HUES64 (cell line): ENCODE measurements around the gene MMP28.
A peak's percentile ranks its signal among the peaks of the same experiment; 100 is the strongest.

Source experiments
- H3K27ac ChIP-seq: 2 replicates; pipeline ENCODE4 v1.7.0; 2013; ENCODE audit warnings: low read depth, low read length, inconsistent platforms
- H3K27me3 ChIP-seq: 2 replicates; pipeline ENCODE4 v1.6.1; 2013; ENCODE audit warnings: mild to moderate bottlenecking, low read length; ENCODE audit not compliant: insufficient read depth
- H3K36me3 ChIP-seq: 2 replicates; pipeline ENCODE4 v1.6.1; 2013; ENCODE audit warnings: mild to moderate bottlenecking, low read length; ENCODE audit not compliant: insufficient read depth
- H3K4me1 ChIP-seq: 2 replicates; pipeline ENCODE4 v1.6.1; 2013; ENCODE audit warnings: mild to moderate bottlenecking, low read length, moderate library complexity; ENCODE audit not compliant: insufficient read depth
- H3K4me3 ChIP-seq: 2 replicates; pipeline ENCODE4 v1.5.1; 2013; ENCODE audit warnings: mild to moderate bottlenecking, low read length, moderate library complexity
- H3K9ac ChIP-seq: 2 replicates; pipeline ENCODE4 v1.6.1; 2013; ENCODE audit warnings: mild to moderate bottlenecking, low read depth, low read length
- H3K9me3 ChIP-seq: 2 replicates; pipeline ENCODE4 v1.6.1; 2013; ENCODE audit warnings: low read depth, low read length; ENCODE audit not compliant: insufficient read depth
- WGBS: fragments of 150-250, 120-280 bp; methylation state at CpG from one replicate; pipeline ENCODE4 v1.1.7; 2013; ENCODE audit warnings: missing lambda C conversion rate; 5-methylcytosine and 5-hydroxymethylcytosine counted together

The MMP28 gene

GRCh38 chr17:35775583-35775982 lies 19.9 kb downstream of the MMP28 start:
- no peaks in the 10 kb centered on the region for H3K27me3 ChIP-seq
- no peak overlapping the region for H3K4me3 ChIP-seq
- 91% methylated on average over 6 of the region's 6 CpGs for WGBS
- H3K4me1 ChIP-seq: peaks cover 16% of the 10 kb centered on the region; the same call in 1 of the 2 replicates
- no peak overlapping the region for H3K27ac ChIP-seq
- no peaks in the 10 kb centered on the region for H3K36me3 ChIP-seq
- H3K9ac ChIP-seq: no peak overlapping the region
- H3K9me3 ChIP-seq: no peaks in the 10 kb centered on the region

DNA sequence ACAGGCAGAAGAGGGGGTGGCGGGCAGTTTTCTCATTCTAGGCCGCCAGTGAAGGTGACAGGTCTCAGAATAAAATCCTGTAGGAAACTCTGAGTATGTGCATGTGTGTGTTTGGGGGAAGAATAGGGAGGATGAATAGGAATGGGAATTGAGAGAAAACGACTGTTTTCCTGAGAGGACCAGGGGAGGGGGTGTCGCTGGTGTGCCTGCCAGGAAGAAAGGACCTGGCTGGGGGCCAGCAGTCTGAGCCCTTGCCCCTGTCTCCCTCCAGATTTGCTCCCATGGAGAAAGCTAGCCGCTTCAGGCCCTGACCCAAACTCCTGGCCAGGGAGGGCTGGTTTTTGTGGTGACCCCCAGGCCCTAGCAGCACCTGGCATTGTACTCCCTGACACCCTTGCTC lies 20.4 kb downstream of the MMP28 start:
- no peak overlapping the region for H3K27ac ChIP-seq
- no peak overlapping the region for H3K4me3 ChIP-seq
- H3K4me1 ChIP-seq: peaks cover 16% of the 10 kb centered on the region; the same call in 1 of the 2 replicates
- H3K9me3 ChIP-seq: no peaks in the 10 kb centered on the region
- WGBS: 79% methylated on average over 5 of the region's 5 CpGs
- no peaks in the 10 kb centered on the region for H3K27me3 ChIP-seq
- H3K36me3 ChIP-seq: no peaks in the 10 kb centered on the region
- H3K9ac ChIP-seq: no peak overlapping the region

GRCh38 chr17:35774499-35774898 lies 20.9 kb downstream of the MMP28 start:
- peaks cover 16% of the 10 kb centered on the region; the same call in 1 of the 2 replicates for H3K4me1 ChIP-seq
- H3K27ac ChIP-seq: no peak overlapping the region
- no peaks in the 10 kb centered on the region for H3K9me3 ChIP-seq
- no peaks in the 10 kb centered on the region for H3K36me3 ChIP-seq
- 70% methylated on average over 4 of the region's 5 CpGs for WGBS
- no peak overlapping the region for H3K4me3 ChIP-seq
- H3K27me3 ChIP-seq: no peaks in the 10 kb centered on the region
- no peak overlapping the region for H3K9ac ChIP-seq

GRCh38 chr17:35773679-35774425 lies 21.6 kb downstream of the MMP28 start:
- 77% methylated on average over 10 of the region's 10 CpGs for WGBS
- H3K27ac ChIP-seq: no peak overlapping the region
- H3K9me3 ChIP-seq: no peaks in the 10 kb centered on the region
- no peak overlapping the region for H3K4me3 ChIP-seq
- peaks cover 16% of the 10 kb centered on the region; the same call in 1 of the 2 replicates for H3K4me1 ChIP-seq
- no peaks in the 10 kb centered on the region for H3K36me3 ChIP-seq
- H3K9ac ChIP-seq: 0 out of 2 replicates have a peak overlapping the region, but pooled peaks have one; percentile 5
- H3K27me3 ChIP-seq: no peaks in the 10 kb centered on the region

DNA sequence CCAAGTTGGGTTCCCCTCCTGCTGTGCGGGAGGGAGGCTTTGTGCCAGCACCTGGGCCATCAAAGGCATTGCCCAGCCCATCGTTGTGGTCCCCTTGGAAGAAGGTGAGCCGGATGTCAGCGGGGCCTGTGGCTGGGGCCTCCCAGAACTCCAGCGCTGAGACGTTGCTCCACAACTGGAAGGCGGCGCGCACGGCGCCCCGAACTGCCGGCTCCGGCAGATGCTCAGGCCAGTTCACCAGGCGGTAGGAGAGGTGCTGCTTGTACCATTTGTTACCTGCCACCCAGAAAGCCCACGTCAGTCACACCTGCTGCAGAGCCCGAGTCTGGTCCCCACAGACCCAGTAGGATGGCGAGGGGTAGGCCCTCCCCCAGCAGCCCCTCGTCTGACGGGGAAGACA lies 22.3 kb downstream of the MMP28 start:
- Histone ChIP-seq H3K36me3 (no peaks in the 10 kb centered on the region), H3K27me3 (no peaks in the 10 kb centered on the region), H3K9ac (no peak overlapping the region), H3K4me3 (no peak overlapping the region), H3K9me3 (no peaks in the 10 kb centered on the region), H3K4me1 (peaks cover 16% of the 10 kb centered on the region; the same call in 1 of the 2 replicates), H3K27ac (no peak overlapping the region)
- 94% methylated on average over 20 of the region's 20 CpGs for WGBS

DNA sequence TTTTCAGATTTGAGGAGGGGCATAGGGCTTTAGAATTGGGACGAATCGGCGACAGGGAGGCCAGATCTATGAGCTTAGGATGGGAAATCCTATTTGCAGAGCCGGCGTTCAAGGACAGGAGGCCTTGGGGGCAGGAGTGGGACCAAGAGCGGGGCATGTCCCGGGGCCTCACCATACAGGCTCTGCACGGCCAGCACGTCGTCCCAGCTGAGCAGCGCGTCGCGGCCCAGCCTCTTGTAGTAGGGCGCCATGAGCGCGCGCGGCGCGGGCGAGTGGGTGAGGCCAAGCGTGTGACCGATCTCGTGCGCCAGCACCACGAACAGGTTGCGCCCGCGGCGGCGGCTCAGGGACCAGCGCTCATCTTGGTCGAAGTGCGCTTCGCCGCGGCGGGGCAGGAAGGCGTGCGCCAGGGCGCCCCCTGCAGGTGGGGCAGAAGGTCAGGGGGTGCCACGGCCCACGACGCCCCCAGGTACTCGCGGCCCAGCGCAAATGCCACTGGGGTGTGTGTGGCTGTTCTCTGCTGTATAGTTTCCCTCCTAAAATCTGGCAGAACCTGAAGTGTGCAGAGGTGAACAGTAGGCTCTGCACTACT lies 25.4 kb downstream of the MMP28 start:
- H3K4me3 ChIP-seq: no peak overlapping the region
- H3K36me3 ChIP-seq: no peaks in the 10 kb centered on the region
- H3K27me3 ChIP-seq: 0 out of 2 replicates have a peak, but pooled peaks cover 3% of the 10 kb centered on the region
- H3K27ac ChIP-seq: no peak overlapping the region
- 96% methylated on average over 48 of the region's 48 CpGs for WGBS
- no peaks in the 10 kb centered on the region for H3K9me3 ChIP-seq
- peaks cover 26% of the 10 kb centered on the region; the same call in 1 of the 2 replicates for H3K4me1 ChIP-seq
- no peak overlapping the region for H3K9ac ChIP-seq

GRCh38 chr17:35768797-35769196 lies 26.6 kb downstream of the MMP28 start:
- WGBS: 100% methylated on average over 1 of the region's 2 CpGs
- peaks cover 17% of the 10 kb centered on the region; the same call in 1 of the 2 replicates for H3K4me1 ChIP-seq

GRCh38 chr17:35766903-35767510 lies 28.4 kb downstream of the MMP28 start:
- Histone ChIP-seq H3K9ac (no peak overlapping the region), H3K9me3 (no peaks in the 10 kb centered on the region), H3K4me3 (no peak overlapping the region), H3K27me3 (0 out of 2 replicates have a peak, but pooled peaks cover 3% of the 10 kb centered on the region), H3K27ac (no peak overlapping the region), H3K4me1 (peaks cover 12% of the 10 kb centered on the region; the same call in 1 of the 2 replicates), H3K36me3 (no peaks in the 10 kb centered on the region)
- WGBS: 91% methylated on average over 4 of the region's 7 CpGs

More at GRCh38 chr17:35768797-35769196, 26.6 kb downstream of the MMP28 start:
- Histone ChIP-seq H3K36me3 (no peaks in the 10 kb centered on the region), H3K4me3 (no peak overlapping the region), H3K9me3 (no peaks in the 10 kb centered on the region), H3K9ac (no peak overlapping the region), H3K27ac (no peak overlapping the region), H3K27me3 (0 out of 2 replicates have a peak, but pooled peaks cover 3% of the 10 kb centered on the region)

GRCh38 chr17:35766489-35766877 lies 29.0 kb downstream of the MMP28 start:
- no peaks in the 10 kb centered on the region for H3K9me3 ChIP-seq

GRCh38 chr17:35765756-35766488 lies 29.5 kb downstream of the MMP28 start:
- 0 out of 2 replicates have a peak, but pooled peaks cover 3% of the 10 kb centered on the region for H3K27me3 ChIP-seq
- peaks cover 10% of the 10 kb centered on the region; the same call in 1 of the 2 replicates for H3K4me1 ChIP-seq
- H3K9me3 ChIP-seq: no peaks in the 10 kb centered on the region
- H3K9ac ChIP-seq: peak overlapping the region; percentile 24; the same call in 1 of the 2 replicates
- no peak overlapping the region for H3K4me3 ChIP-seq
- no peak overlapping the region for H3K27ac ChIP-seq
- H3K36me3 ChIP-seq: no peaks in the 10 kb centered on the region
- WGBS: 75% methylated on average over 8 of the region's 8 CpGs

More at GRCh38 chr17:35766489-35766877, 29.0 kb downstream of the MMP28 start:
- no peak overlapping the region for H3K27ac ChIP-seq
- H3K4me3 ChIP-seq: no peak overlapping the region
- H3K36me3 ChIP-seq: no peaks in the 10 kb centered on the region
- no peak overlapping the region; the same call in 1 of the 2 replicates for H3K9ac ChIP-seq
- 0 out of 2 replicates have a peak, but pooled peaks cover 3% of the 10 kb centered on the region for H3K27me3 ChIP-seq
- WGBS: 95% methylated on average over 24 of the region's 24 CpGs
- H3K4me1 ChIP-seq: peaks cover 10% of the 10 kb centered on the region; the same call in 1 of the 2 replicates
